CD4-positive, alpha-beta T cell (primary cell): ENCODE results near the gene CASP7. TPM values are rescaled to one million over a fixed set of nuclear protein-coding genes. Genes with fewer than 3 reads are reported as not detected.

Experiments used
- ATAC-seq: fragments of 200-7000 bp; cut with Tn5 transposase; one replicate; pipeline ENCODE4 v1.10.0; 2022; ENCODE audit warnings: mild to moderate bottlenecking; ENCODE audit not compliant: poor library complexity
- CTCF ChIA-PET: fragments of 350-600 bp; sonication (Branson Sonifier 250); formaldehyde crosslinking; loops from one replicate; lab custom pipeline; 2021; ENCODE audit warnings: antibody characterized with exemption, inconsistent platforms; lab: Charles Lee
- POLR2A ChIA-PET: fragments of 350-600 bp; sonication (Branson Sonifier 250); formaldehyde crosslinking; loops from one replicate; lab custom pipeline; 2021; ENCODE audit warnings: antibody characterized with exemption, inconsistent platforms; lab: Charles Lee
- DNase-seq, 14 experiments: peaks; one replicate each; pipeline ENCODE4 v3.0.0-alpha.2; 2013 to 2020; ENCODE audit warnings: mixed read lengths in 2 of 14
- H3K27ac ChIP-seq, 2 donors: one replicate each; pipeline versions ENCODE4 v1.5.1 to v1.7.0; 2013; ENCODE audit warnings: low read length in 2 of 2, low read depth in 1 of 2, mild to moderate bottlenecking in 1 of 2
- H3K27me3 ChIP-seq, 2 experiments: 1 replicate in 1 of 2; 2 replicates in 1 of 2; pipeline versions ENCODE4 v1.6.1 to v1.7.0; 2013; ENCODE audit warnings: low read length in 2 of 2, control low read depth in 1 of 2, mild to moderate bottlenecking in 1 of 2, moderate library complexity in 1 of 2; ENCODE audit not compliant: insufficient read depth in 2 of 2, control insufficient read depth in 1 of 2
- H3K36me3 ChIP-seq: one replicate; pipeline ENCODE4 v1.6.1; 2013; ENCODE audit warnings: low read length, control low read depth; ENCODE audit not compliant: insufficient read depth
- H3K4me1 ChIP-seq: one replicate; pipeline ENCODE4 v1.6.1; 2013; ENCODE audit warnings: low read length, control low read depth; ENCODE audit not compliant: insufficient read depth
- H3K4me3 ChIP-seq: one replicate; pipeline ENCODE4 v1.5.1; 2013; ENCODE audit warnings: mild to moderate bottlenecking, low read length, moderate library complexity
- H3K9me3 ChIP-seq, 2 experiments: 1 replicate in 1 of 2; 2 replicates in 1 of 2; pipeline versions ENCODE4 v1.6.1 to v1.7.0; 2013; ENCODE audit warnings: low read length in 2 of 2, mild to moderate bottlenecking in 2 of 2, control low read depth in 1 of 2, moderate library complexity in 1 of 2; ENCODE audit not compliant: control insufficient read depth in 1 of 2, insufficient read depth in 1 of 2
- H3K27ac Mint-ChIP-seq: one replicate; pipeline ENCODE4 v1.8.0; 2020; ENCODE audit warnings: mixed read lengths
- H3K27me3 Mint-ChIP-seq: one replicate; pipeline ENCODE4 v1.8.0; 2021; ENCODE audit warnings: mixed read lengths
- H3K36me3 Mint-ChIP-seq: one replicate; pipeline ENCODE4 v1.8.0; 2021; ENCODE audit warnings: low read depth, mixed read lengths
- H3K4me1 Mint-ChIP-seq: one replicate; pipeline ENCODE4 v1.8.0; 2021; ENCODE audit warnings: low read depth, mixed read lengths
- H3K4me3 Mint-ChIP-seq: one replicate; pipeline ENCODE4 v1.8.0; 2020; ENCODE audit warnings: mild to moderate bottlenecking, mixed read lengths
- H3K9me3 Mint-ChIP-seq: one replicate; pipeline ENCODE4 v1.8.0; 2020; ENCODE audit warnings: mixed read lengths
- CTCF ChIP-seq: fragments of 200-600 bp; IDR thresholded peaks from one replicate; pipeline ENCODE4 v1.8.0; 2022; ENCODE audit warnings: antibody characterized with exemption, mild to moderate bottlenecking
- intact Hi-C, 2 experiments: fragments of 100-400 bp; cut with DNase I in 1 of 2; cut with micrococcal nuclease in 1 of 2; formaldehyde crosslinking; loops; one replicate each; pipeline versions ENCODE4 v1.15.1 to v1.9.0; 2023 to 2025; cut with DNase I, micrococcal nuclease
- total RNA-seq, 174 experiments: library from RNA in 2 of 174; stranded (reverse) in 2 of 174; gene quantifications; one replicate each; pipeline ENCODE4 v1.2.3 and lab custom pipeline; 2021 to 2026

Gene CASP7
- total RNA-seq, 2 experiments from 2014 or later, result 8.5 to 8.6 TPM

GRCh38 chr10:113686028-113686427, 6.3 kb downstream of the CASP7 start:
- H3K27me3 Mint-ChIP-seq, result no peaks in the 10 kb centered on the region
- intact Hi-C loops, result loop anchor here in 1 of 2 experiments (10.0 kb wide), 2 partner anchors 169 to 279 kb away; partner anchors contain the start of genes DCLRE1A and NHLRC2

GRCh38 chr10:113687037-113687436, 7.3 kb downstream of the CASP7 start:
- H3K4me1 ChIP-seq, result no peaks in the 10 kb centered on the region
- no peak overlapping the region for H3K27ac ChIP-seq
- Mint-ChIP-seq H3K36me3 (peaks cover 87% of the 10 kb centered on the region), H3K9me3 (peaks cover 9% of the 10 kb centered on the region), H3K27me3 (no peaks in the 10 kb centered on the region), H3K4me1 (peaks cover 37% of the 10 kb centered on the region), H3K27ac (no peak overlapping the region), H3K4me3 (no peak overlapping the region)
- intact Hi-C loops, result loop anchor here in 1 of 2 experiments (10.0 kb wide), 2 partner anchors 168 to 278 kb away; partner anchors contain the start of genes DCLRE1A and NHLRC2
- H3K9me3 ChIP-seq, result peaks cover 12 to 29% of the 10 kb centered on the region in 2 experiments
- no peak for TF ChIP-seq CTCF
- DNase-seq (no peak), ATAC-seq (no peak)
- ChIA-PET POLR2A (no interaction called here), CTCF (no interaction called here)
- no peak overlapping the region for H3K4me3 ChIP-seq
- peaks cover 2% of the 10 kb centered on the region for H3K36me3 ChIP-seq
- no peaks in the 10 kb centered on the region for H3K27me3 ChIP-seq

More at GRCh38 chr10:113686028-113686427, 6.3 kb downstream of the CASP7 start:
- H3K4me1 ChIP-seq, result peaks cover 8% of the 10 kb centered on the region
- CTCF ChIA-PET, result no interaction called here
- Mint-ChIP-seq H3K27ac (no peak overlapping the region), H3K9me3 (peaks cover 9% of the 10 kb centered on the region), H3K4me3 (no peak overlapping the region), H3K4me1 (peaks cover 47% of the 10 kb centered on the region), H3K36me3 (peaks cover 81% of the 10 kb centered on the region)
- no peak for TF ChIP-seq CTCF
- DNase-seq (no peak), ATAC-seq (no peak)
- H3K27ac ChIP-seq, result no peak overlapping the region
- no peak overlapping the region for H3K4me3 ChIP-seq
- peaks cover 7 to 23% of the 10 kb centered on the region in 2 experiments for H3K9me3 ChIP-seq
- POLR2A ChIA-PET, result no interaction called here
- no peaks in the 10 kb centered on the region for H3K36me3 ChIP-seq
- H3K27me3 ChIP-seq, result no peaks in the 10 kb centered on the region

GRCh38 chr10:113689057-113689456, 9.3 kb downstream of the CASP7 start:
- no peaks in the 10 kb centered on the region for H3K4me1 ChIP-seq
- ChIA-PET POLR2A (no interaction called here), CTCF (no interaction called here)
- H3K27me3 ChIP-seq, result no peaks in the 10 kb centered on the region
- H3K9me3 Mint-ChIP-seq, result peaks cover 16% of the 10 kb centered on the region
- no peak overlapping the region for H3K27ac Mint-ChIP-seq
- H3K4me3 Mint-ChIP-seq, result no peak overlapping the region
- intact Hi-C loops, result loop anchor here in 1 of 2 experiments (10.0 kb wide), 2 partner anchors 166 to 276 kb away; partner anchors contain the start of genes DCLRE1A and NHLRC2
- no peaks in the 10 kb centered on the region for H3K27me3 Mint-ChIP-seq
- TF ChIP-seq CTCF, result no peak
- ATAC-seq (no peak), DNase-seq (peak in 1 of 14 experiments; percentile 39)
- H3K4me3 ChIP-seq, result no peak overlapping the region
- H3K36me3 Mint-ChIP-seq, result peaks cover 90% of the 10 kb centered on the region
- H3K27ac ChIP-seq, result no peak overlapping the region
- H3K36me3 ChIP-seq, result peaks cover 14% of the 10 kb centered on the region
- H3K9me3 ChIP-seq, result peaks cover 16 to 43% of the 10 kb centered on the region in 2 experiments
- peaks cover 30% of the 10 kb centered on the region for H3K4me1 Mint-ChIP-seq
